K562 (cell line): ENCODE measurements around the gene ZNF778. TPM values are rescaled to one million over a fixed set of nuclear protein-coding genes. Genes with fewer than 3 reads are reported as not detected.

ENCODE experiments used
- CC2D1A ChIP-seq: fragments of 450-650 bp; IDR thresholded peaks from 2 replicates; pipeline ENCODE4 v1.6.1; 2017; ENCODE audit warnings: mild to moderate bottlenecking
- EP400 ChIP-seq: fragments of 450-650 bp; IDR thresholded peaks from 2 replicates; pipeline ENCODE4 v1.6.1; 2017; ENCODE audit warnings: antibody characterized with exemption, mild to moderate bottlenecking, moderate library complexity
- KHSRP ChIP-seq: fragments of 450-650 bp; IDR thresholded peaks from 2 replicates; pipeline ENCODE4 v1.6.1; 2017
- L3MBTL2 ChIP-seq: fragments of 450-650 bp; IDR thresholded peaks from 2 replicates; pipeline ENCODE4 v1.6.1; 2016; ENCODE audit warnings: mild to moderate bottlenecking, moderate library complexity
- MEIS2 ChIP-seq: fragments of 450-650 bp; IDR thresholded peaks from 2 replicates; pipeline ENCODE4 v1.6.1; 2014; ENCODE audit warnings: mild to moderate bottlenecking; ENCODE audit not compliant: partially characterized antibody
- PML ChIP-seq: IDR thresholded peaks from 2 replicates; pipeline ENCODE4 v1.6.1; 2012; ENCODE audit warnings: low read length, inconsistent platforms
- PRDM10 ChIP-seq: fragments of 450-650 bp; IDR thresholded peaks from 2 replicates; pipeline ENCODE4 v1.6.1; 2018; ENCODE audit not compliant: partially characterized antibody
- USF2 ChIP-seq: sonication (generic); formaldehyde crosslinking; IDR thresholded peaks from 2 replicates; pipeline ENCODE4 v1.5.0; 2020; ENCODE audit warnings: missing genetic modification reagents
- ZBTB1 ChIP-seq: sonication (generic); formaldehyde crosslinking; IDR thresholded peaks from 2 replicates; pipeline ENCODE4 v1.8.1; 2023; ENCODE audit warnings: missing genetic modification reagents, low read depth, mild to moderate bottlenecking, borderline replicate concordance
- ZNF239 ChIP-seq: fragments of 250-450 bp; sonication (Bioruptor Pico); IDR thresholded peaks from 2 replicates; pipeline ENCODE4 v1.4.0; 2020; ENCODE audit warnings: mild to moderate bottlenecking
- ZSCAN32 ChIP-seq: fragments of 450-650 bp; formaldehyde crosslinking; IDR thresholded peaks from 2 replicates; pipeline ENCODE4 v1.4.0; 2020; ENCODE audit warnings: mild to moderate bottlenecking, moderate library complexity
- polyA plus RNA-seq, 8 experiments: library from polyadenylated mRNA; depleted of rRNA in 4 of 8; stranded (reverse) in 5 of 8; unstranded in 3 of 8; fragments of >200 nt; fragmentation: Nextera tagmentation in 2 of 8; fragmentation: Illumina TruSeq in 1 of 8; extraction: Ambion mirVana in 2 of 8; extraction: Trizol in 1 of 8; gene quantifications; 2 replicates each; pipeline versions ENCODE4 v1.2.1 to v1.2.3, GENCODE V29; 2011 to 2014; ENCODE audit warnings: inconsistent platforms in 1 of 8, missing spikeins in 1 of 8
- total RNA-seq, 7 experiments: library from RNA; depleted of rRNA in 6 of 7; stranded (reverse); fragments of >200 nt in 6 of 7; fragmentation: Illumina TruSeq in 2 of 7; extraction: Trizol in 2 of 7; gene quantifications; 2 replicates each; pipeline versions ENCODE4 v1.2.1 to v1.2.3, GENCODE V29; 2011 to 2021; ENCODE audit warnings: low replicate concordance in 1 of 7
- TF ChIP-seq, protein P1 (sequence below): fragments of 450-650 bp; IDR thresholded peaks from 2 replicates; pipeline ENCODE4 v1.6.1; 2016; ENCODE audit warnings: mild to moderate bottlenecking, moderate library complexity

ZNF778 gene
- total and polyA plus RNA-seq, 9 of the 15 experiments (the other 6 are each of a cell fraction or from before 2014, with no cell fraction given), result 0.70 to 60.6 (median 7.5) TPM

GRCh38 chr16:89171216-89172170, 46.0 kb upstream of the ZNF778 start, which contains the start of gene CDH15 (continued):
- TF ChIP-seq, protein P1, sequence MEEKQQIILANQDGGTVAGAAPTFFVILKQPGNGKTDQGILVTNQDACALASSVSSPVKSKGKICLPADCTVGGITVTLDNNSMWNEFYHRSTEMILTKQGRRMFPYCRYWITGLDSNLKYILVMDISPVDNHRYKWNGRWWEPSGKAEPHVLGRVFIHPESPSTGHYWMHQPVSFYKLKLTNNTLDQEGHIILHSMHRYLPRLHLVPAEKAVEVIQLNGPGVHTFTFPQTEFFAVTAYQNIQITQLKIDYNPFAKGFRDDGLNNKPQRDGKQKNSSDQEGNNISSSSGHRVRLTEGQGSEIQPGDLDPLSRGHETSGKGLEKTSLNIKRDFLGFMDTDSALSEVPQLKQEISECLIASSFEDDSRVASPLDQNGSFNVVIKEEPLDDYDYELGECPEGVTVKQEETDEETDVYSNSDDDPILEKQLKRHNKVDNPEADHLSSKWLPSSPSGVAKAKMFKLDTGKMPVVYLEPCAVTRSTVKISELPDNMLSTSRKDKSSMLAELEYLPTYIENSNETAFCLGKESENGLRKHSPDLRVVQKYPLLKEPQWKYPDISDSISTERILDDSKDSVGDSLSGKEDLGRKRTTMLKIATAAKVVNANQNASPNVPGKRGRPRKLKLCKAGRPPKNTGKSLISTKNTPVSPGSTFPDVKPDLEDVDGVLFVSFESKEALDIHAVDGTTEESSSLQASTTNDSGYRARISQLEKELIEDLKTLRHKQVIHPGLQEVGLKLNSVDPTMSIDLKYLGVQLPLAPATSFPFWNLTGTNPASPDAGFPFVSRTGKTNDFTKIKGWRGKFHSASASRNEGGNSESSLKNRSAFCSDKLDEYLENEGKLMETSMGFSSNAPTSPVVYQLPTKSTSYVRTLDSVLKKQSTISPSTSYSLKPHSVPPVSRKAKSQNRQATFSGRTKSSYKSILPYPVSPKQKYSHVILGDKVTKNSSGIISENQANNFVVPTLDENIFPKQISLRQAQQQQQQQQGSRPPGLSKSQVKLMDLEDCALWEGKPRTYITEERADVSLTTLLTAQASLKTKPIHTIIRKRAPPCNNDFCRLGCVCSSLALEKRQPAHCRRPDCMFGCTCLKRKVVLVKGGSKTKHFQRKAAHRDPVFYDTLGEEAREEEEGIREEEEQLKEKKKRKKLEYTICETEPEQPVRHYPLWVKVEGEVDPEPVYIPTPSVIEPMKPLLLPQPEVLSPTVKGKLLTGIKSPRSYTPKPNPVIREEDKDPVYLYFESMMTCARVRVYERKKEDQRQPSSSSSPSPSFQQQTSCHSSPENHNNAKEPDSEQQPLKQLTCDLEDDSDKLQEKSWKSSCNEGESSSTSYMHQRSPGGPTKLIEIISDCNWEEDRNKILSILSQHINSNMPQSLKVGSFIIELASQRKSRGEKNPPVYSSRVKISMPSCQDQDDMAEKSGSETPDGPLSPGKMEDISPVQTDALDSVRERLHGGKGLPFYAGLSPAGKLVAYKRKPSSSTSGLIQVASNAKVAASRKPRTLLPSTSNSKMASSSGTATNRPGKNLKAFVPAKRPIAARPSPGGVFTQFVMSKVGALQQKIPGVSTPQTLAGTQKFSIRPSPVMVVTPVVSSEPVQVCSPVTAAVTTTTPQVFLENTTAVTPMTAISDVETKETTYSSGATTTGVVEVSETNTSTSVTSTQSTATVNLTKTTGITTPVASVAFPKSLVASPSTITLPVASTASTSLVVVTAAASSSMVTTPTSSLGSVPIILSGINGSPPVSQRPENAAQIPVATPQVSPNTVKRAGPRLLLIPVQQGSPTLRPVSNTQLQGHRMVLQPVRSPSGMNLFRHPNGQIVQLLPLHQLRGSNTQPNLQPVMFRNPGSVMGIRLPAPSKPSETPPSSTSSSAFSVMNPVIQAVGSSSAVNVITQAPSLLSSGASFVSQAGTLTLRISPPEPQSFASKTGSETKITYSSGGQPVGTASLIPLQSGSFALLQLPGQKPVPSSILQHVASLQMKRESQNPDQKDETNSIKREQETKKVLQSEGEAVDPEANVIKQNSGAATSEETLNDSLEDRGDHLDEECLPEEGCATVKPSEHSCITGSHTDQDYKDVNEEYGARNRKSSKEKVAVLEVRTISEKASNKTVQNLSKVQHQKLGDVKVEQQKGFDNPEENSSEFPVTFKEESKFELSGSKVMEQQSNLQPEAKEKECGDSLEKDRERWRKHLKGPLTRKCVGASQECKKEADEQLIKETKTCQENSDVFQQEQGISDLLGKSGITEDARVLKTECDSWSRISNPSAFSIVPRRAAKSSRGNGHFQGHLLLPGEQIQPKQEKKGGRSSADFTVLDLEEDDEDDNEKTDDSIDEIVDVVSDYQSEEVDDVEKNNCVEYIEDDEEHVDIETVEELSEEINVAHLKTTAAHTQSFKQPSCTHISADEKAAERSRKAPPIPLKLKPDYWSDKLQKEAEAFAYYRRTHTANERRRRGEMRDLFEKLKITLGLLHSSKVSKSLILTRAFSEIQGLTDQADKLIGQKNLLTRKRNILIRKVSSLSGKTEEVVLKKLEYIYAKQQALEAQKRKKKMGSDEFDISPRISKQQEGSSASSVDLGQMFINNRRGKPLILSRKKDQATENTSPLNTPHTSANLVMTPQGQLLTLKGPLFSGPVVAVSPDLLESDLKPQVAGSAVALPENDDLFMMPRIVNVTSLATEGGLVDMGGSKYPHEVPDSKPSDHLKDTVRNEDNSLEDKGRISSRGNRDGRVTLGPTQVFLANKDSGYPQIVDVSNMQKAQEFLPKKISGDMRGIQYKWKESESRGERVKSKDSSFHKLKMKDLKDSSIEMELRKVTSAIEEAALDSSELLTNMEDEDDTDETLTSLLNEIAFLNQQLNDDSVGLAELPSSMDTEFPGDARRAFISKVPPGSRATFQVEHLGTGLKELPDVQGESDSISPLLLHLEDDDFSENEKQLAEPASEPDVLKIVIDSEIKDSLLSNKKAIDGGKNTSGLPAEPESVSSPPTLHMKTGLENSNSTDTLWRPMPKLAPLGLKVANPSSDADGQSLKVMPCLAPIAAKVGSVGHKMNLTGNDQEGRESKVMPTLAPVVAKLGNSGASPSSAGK, result no peak
- TF ChIP-seq USF2 (peak; percentile 57), KHSRP (no peak), MEIS2 (peak; percentile 67), ZNF239 (CRISPR knock-in tag) (no peak), PML (no peak), L3MBTL2 (peak; percentile 64), CC2D1A (no peak), PRDM10 (no peak), EP400 (no peak), ZBTB1 (CRISPR knock-in tag) (no peak), ZSCAN32 (no peak)
